HG02973 (cell line): Measurements from ENCODE around the gene GYPC.
"Not testable (repeated sequence)": the region's sequence is repeated elsewhere in the genome, so short reads cannot be mapped to it uniquely, and the experiment has no call there.

Source experiments
- ATAC-seq: cut with Tn5 transposase; IDR thresholded peaks from one replicate; pipeline ENCODE4 v1.9.1; 2021; ENCODE audit warnings: moderate library complexity; ENCODE audit not compliant: unreplicated experiment

GYPC gene

DNA sequence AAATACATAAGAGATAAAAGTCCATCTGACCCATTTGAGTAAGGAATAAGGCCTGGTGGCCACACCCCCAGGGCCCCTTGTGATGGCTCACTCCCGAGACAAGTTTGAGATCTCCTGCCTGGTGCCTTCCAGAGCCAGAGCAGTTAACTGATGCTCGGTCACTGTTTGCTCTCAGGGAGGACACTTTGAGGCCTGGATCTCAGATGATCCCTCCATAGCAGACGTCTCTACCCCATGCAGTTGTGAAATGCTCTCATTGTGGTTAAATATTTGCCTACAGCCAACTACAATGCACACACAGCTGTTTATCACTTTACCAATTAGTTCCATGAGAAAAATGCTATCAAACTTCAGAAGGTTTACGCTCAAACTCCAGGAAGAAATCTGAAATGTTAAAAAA, 12.3 kb downstream of the GYPC start:
- no peak for ATAC-seq

GRCh38 chr2:126669772-126670171, 13.8 kb downstream of the GYPC start:
- no peak for ATAC-seq

- no peak for ATAC-seq
Measured at GRCh38 chr2:126671488-126671887, 15.5 kb downstream of the GYPC start.

DNA sequence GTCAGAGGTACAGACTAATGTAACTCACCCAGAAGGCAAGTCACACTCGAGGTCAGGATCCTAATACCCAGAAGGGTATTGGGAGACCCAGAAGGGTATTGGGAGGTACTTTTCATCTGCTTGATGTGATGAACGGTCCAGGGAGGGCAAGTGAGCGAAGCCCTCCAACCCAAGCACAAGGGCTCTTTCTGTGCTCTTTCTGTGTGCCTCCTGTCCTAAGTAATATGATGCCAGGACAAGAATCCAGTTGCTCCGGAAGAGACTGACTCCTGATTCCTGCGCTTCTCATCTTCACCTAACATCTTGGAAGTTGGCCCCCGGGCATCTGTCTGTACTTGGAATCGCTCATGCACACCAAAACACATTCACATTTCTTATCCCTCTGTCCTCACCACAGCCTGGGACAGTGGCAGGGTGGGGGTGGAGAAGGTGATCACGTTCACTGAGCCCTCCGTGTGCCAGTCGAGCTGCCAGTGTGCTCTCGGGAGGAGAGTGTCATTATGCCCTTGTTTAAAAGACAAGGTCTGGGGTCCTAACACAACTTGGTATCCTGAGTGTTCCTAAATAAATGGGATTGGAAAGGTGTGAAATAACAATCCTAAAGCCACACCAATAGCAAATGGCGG, 17.1 kb downstream of the GYPC start:
- no peak for ATAC-seq

DNA sequence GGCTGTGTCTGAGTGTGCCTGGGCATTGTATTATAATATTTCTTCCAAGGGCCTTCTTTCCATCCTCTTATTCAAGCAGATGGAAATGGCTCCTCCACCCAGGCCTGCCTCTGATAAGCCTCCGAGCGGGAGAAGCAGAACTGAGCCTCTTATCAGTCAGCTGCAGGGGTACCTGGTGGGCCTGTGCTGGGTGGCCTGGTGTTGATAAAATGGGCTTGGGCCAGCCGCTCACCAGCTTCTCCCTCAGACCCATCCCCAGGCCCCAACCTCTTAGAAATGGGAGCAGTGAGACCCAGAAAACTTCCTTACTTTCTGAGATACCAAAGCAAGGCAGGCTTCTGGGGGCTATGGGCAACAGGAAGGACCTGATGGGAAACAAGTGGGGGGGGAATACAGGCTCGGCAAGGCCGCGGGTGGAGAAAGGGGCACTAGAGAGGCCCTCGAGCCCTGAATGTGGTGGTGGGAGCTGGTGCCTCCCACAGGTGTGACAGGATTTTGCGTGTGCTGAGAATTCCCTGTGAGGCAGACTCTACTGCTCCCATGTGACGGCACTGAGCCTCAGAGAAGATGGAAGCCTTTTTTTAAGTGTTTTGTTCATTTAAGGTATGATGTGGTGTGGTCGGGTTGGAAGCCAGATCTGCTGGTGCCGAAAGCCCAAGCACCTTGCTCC, 18.3 kb downstream of the GYPC start:
- no peak for ATAC-seq

DNA sequence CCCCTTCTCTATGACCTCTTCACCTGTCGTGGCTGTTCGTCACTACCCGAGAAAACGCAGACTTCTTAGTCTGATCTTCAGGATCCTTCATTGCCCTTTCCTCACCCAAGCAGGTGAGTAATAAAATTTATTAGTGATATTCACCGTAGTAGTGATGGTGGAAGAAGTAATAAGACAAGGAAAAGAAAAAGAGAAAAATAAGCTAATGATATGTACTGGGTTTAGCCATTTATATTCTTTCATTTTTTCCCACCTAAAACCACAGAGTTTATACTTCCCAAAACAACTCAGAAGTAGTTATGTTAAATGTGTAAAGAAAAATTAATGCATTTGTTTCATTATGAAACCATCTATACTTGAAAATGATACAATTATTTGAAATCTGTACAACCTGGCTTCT, 19.7 kb downstream of the GYPC start:
- ATAC-seq = no peak

- no peak for ATAC-seq
Measured at GRCh38 chr2:126676221-126677175, 20.5 kb downstream of the GYPC start.

- ATAC-seq = no peak
Measured at GRCh38 chr2:126677176-126677538, 21.2 kb downstream of the GYPC start.

DNA sequence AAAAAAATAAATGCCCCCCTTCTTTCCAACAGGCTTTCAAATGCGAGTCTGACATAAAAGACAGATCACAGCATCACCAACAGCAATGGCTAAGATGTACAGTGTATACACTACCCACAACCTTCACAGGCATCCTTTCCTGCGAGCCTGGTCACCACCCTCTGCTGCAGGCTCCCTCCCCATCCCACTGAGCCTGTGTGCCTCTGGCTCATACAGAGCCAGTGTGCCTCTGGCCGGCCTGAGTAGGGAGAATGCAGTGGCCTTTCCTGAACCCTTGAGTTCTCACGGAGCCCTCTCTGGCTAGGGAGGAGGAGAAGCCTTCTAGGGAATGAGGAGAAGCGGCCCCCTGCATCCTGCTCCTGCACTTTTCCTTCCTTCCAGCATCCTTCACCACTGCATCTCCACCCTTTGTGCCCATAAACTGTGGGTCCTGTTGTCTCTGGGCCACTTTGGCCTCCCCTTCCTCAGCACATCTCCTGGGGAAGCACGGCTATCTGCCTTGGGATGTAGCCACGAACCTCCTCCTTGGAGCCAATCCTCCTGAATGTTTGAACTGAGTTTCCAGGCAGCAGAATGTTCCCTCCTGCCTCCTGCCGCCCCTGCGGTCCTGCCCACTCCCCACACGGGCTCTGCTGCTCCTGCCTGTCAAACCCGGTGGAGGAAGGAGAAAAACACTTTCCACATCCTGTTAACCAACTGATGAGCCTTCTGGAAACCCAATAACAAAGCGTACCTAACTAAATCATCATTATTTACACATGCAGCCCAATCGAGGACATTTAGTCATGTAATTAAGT, 22.5 kb downstream of the GYPC start:
- ATAC-seq = no peak

DNA sequence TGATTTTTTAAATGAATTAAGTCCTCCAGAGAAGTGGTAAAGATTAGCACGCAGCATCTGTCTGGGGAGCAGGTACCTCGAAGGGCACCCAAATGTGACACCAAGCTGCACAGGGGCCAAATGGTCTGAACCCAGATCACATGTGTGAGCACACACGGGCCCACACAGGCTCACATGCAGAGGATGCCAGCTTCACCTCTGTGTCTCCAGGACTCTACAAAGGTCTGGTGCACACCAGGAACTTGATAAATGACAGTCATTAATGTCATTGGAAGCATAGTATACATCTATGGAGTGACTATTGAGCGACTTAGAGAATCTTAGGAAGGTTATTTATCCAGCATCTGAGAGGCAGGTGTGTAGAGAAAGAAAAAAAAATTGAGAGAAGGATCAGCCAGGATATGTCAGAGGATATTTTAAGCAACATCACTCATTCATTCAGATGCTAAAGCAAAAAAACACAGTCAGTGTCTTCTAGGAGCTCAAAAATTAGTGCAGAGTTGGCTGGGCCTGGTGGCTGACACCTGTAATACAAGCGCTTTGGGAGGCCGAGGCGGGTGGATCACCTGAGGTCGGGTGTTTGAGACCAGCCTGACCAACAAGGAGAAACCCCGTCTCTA, 23.2 kb downstream of the GYPC start:
- ATAC-seq = no peak

DNA sequence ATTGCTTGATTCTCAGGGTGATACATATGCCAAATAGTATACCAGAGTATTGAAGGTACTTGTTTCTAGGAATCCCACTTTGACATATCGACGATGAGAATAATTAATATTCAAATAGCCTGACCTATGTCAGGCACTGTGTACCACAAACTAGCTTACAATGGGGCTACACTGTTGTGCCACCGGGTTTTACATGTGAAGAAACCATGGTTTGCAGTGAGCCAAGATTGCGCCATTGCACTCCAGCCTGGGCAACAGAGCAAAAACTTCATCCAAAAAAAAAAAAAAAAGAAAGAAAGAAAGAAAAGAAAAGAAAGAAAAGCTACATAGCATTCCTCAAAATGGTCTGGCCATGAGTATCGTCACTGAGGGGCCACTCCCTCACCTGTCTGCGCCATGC, 25.5 kb downstream of the GYPC start:
- no peak for ATAC-seq

DNA sequence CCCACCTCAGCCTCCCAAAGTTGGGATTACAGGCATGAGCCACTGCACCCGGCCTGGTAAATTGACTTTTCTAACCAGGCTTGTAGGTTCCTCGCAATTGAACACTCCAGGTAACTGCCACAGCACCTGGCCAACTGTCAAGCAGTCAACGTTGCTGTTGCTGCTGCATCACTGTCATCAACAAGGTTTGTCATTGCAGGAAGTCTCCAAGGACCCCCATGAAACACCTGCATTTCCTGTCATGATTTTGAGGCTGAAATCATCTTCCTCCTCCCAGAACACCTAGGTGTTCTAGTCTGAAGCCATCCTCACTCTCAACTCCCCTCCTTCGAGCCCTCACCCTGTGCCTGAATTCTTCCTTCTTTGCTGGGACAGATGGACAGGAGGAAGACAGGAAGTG, 29.7 kb downstream of the GYPC start:
- no peak for ATAC-seq

GRCh38 chr2:126686286-126686685, 30.3 kb downstream of the GYPC start:
- no peak for ATAC-seq

- no peak for ATAC-seq
Measured at GRCh38 chr2:126686841-126687485, 31.0 kb downstream of the GYPC start.

- no peak for ATAC-seq
Measured at GRCh38 chr2:126687503-126687902, 31.5 kb downstream of the GYPC start.

DNA sequence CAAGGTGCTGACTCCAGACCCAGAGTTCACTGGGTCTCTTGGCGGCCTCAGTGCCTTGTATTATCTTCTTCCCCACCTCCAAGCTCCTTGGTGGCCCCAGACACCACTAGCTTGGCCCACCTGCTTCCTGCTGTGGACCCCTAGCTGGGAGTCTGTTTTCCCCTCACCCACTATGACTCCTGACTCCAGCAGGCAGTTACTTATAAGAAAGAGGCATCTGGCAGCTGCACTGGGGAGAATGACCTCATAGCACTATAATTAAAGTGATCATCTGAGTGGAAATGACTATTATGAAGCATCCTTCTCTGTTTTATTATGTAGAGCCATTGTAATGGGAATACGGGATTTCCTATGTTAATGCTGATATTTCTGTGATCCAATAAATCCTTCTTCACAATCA, 32.6 kb downstream of the GYPC start:
- not testable (repeated sequence) for ATAC-seq

DNA sequence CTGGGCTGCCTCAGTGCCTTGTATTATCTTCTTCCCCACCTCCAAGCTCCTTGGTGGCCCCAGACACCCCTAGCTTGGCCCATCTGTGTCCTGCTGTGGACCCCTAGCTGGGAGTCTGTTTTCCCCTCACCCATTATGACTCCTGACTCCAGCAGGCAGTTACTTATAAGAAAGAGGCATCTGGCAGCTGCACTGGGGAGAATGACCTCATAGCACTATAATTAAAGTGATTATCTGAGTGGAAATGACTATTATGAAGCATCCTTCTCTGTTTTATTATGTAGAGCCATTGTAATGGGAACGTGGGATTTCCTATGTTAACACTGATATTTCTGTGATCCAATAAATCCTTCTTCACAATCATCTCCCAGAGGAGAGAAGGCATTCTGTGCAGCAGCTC, 36.3 kb downstream of the GYPC start:
- ATAC-seq = not testable (repeated sequence)

GRCh38 chr2:126692934-126693592, 37.1 kb downstream of the GYPC start:
- ATAC-seq = not testable (repeated sequence)

DNA sequence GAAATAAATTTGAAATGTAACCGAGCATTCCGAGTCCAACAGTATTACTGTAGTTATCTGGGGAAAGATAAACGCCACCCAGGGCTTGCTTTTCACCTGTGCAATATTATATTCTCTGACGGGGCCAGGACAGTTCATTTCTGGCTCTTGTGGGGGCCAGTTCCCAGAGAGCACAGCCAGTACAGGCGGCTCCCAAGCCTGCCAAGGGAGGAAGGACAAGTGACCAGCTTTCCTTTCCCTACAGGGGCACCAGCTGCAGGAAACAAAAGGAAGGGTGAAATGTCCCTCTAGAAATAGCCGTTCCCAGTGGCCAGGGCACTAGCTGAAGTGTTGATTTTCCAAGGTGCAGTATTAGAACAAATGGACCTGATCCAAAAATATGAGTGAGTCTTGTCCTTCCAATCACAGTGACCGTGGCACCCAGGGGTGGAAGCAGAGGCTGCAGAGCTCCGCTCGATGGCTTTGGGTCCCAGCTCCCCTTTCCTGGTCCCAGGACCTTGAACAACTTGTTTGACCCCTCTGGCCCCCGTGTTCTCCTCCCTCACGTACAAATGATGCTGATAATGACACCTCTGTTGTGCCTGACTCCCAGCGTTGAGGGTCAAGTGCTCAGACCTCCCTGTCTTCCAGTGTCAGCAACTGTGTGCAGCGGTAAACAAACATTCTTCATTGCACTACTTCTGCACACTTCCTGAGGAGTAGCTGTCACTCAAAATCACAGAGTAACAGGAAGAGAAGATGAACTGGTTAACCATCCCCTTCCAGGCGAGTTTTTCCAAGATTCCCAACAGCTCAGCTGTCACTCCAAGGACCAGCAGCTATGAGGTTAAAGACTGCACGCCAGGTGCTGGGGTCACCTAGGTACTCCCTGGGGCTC, 40.9 kb downstream of the GYPC start:
- no peak for ATAC-seq
